ENCODE data around the gene STAMBPL1.

Gene STAMBPL1

DNA sequence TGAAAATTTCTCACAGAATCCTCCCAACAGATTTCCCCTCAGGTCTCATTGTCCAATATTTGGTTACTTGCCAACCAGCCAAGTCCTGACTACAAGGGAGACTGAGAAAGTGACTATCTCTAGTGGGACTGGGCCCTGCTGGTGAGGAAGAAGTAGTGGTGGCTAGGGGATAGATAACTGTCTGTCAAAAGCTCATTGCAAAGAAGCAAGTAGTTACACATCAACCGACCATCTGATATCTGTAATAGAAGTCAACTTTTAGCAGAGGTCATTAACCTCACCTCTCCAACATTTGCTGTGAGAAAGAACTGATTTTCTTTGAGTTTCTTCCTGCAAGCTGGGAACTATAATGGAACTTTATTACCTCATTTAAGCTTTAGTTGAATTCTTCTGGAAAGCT is 15.2 kb downstream of the STAMBPL1 start:
- DNase-seq, result no peak

DNA sequence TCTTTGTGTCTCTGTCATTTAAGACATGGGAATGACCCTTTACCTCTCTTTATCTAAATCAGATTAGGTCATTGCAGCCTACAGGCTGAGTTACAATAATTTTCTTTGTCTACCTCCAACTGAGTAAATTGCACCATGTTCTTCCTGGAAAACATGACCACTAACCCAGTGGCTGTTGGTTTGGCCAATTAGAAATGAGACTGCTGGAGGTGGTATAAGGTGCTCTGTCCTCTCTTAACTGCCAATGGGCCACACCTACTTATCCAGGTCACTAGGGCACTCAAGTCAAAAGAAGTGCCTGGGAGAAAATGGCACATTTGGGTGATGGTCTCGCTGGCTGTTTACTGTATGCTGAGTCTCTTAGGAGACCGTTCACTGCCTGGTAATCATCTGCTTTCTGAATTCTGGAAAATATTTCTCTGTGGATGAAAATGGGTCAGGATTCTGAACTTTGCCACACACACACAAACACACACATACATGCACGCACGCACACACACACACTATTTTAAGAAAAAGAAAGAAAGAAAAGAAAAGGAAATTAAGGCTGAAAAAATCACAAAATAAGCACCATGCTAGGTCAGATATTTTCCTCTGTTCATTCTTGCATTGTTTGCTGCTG is 16.4 kb downstream of the STAMBPL1 start:
- no peak for DNase-seq

DNA sequence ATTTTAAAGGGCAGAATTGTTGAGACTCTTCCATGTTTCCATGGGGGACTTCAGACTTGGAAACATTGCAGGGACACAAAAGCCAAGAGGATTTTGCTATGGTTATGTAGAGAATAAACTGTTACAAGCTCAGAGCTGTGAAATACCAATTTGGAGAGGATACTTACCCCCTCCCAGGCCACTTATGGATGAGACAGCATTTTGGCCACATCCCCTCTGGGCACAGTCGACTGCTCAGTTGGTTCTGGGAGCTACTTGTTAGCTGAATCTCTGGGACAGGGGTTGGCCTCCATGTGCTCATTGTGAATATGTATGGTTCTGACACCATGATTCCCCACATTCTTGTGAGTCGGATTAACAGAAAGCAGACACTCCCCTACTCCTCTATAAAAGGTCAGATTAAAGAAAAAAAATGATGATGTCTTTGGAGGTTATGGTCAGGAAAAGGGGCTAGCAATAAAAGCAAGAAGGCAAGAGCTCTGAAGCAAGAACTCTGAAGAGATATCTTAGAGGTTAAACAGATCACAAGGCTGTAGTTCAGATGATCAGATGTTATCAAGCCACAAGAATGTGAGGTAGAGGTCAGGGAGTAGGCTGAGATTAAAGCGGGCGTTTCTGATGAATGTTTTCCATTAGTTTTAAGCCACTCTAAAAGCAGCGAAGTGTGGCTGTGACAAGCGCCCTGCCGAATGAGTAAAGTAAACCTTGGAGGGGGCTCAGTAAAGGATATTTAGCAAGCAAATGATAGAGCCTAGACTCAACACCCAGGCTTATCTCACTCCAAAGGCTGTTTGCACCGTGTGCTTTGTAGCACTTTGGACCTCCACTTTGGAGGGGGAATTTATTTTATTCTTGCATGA is 17.2 kb downstream of the STAMBPL1 start:
- DNase-seq, result peak; percentile 24

DNA sequence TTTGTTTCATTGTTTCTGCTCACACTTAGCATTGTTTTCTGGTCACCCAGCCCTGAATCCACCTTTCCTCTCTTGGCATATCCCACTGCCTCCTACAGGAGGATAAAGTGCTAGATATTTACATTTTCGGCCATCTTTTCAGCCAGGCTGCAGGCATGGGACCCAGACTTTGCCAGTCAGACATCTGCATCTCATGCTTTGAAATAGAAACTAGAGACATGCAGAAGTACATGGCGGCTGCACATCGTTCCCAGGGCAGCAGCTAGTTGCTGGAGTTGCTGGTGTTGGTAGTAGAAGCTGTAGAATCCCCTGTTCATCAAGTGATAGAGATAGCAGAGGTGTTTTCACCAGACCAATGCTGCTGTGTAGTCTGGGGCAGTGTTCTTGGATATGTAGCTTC is 18.7 kb downstream of the STAMBPL1 start:
- no peak for DNase-seq

DNA sequence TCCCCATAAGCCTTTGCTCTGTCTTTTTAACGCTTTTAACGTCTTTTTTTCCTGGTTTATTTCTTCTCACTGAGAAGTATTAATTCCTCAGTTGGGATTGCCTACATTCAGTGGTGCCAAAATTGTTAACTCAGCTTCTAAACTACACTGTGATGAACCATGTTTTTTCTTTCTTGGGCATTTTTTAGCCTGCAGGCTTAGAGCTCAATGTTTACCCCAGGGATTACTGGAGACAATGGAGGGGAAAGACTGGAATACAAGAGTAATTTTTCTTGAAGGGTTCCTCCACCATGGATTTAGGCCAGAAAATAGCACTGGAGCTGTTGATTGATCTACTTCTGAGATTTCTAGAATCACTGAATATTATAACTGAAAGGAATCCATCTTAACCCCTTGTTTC is 19.8 kb downstream of the STAMBPL1 start:
- DNase-seq, result no peak

DNA sequence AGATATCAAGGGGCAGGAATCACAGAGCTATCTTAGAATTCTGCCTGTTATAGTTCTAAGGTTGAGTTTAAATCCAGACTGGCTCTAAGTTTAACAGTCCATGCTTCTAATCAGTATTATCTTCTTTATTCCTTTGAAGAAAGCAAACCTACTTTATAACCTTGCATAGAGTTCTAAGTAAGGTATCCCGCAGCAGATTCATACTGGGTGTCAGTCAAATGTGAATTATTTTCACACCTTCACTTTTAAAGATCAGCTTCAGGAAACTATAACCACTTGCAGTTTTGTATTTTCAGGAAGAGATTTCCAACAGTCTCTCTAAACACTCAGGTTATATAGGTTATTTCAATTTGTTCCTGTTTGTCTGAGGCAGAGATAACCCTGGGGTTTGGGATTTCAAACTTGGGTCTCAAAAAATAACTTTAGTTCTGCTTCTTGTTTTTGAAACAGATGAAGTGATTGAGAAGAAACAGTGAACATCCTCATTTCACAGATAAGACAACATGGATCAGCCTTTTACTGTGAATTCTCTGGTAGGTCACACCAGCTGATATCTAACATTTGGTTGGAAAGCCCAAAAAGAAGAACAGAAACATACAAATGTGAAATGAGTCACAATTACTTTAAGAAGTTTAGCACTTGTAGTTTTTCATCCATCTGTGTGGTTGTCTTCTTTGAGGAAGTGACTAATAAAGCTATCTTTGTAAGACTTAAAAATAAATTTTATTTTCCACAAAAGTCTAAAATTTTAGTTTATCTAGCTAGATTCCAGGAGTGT is 21.4 kb downstream of the STAMBPL1 start:
- DNase-seq, result no peak

DNA sequence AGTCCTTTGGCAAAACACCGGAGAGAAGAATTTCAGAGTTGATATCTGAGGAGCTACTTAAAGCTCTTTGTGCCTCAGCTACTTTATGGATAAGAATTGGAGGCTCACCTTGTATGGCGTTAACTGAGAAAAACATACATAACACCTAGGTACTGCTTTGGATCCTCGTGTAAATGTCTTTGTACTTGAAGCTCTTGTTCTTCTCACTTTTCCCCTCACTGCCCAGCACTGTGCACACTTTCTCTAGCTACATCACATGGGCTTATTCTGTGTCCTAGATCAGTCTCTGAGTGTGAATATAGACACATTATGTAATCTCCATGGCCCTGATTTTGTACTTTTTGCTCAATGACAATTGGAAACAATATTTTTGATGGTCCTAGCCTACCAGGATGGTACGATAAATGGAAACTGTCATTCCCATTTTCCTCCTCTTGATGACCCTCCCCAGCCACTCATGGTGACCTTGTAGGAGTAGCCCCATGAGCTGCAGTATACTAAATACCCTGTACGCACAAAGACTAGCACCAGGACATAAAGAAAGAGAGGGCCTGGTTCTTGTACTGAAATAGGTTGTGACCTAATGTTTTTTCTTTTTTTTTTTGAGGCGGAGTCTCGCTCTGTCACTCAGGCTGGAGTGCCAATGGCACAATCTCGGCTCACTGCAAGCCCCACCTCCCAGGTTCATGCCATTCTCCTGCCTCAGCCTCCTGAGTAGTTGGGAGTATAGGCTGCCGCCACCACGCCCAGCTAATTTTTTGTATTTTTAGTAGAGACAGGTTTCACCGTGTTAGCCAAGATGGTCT is 22.1 kb downstream of the STAMBPL1 start:
- DNase-seq, result no peak

DNA sequence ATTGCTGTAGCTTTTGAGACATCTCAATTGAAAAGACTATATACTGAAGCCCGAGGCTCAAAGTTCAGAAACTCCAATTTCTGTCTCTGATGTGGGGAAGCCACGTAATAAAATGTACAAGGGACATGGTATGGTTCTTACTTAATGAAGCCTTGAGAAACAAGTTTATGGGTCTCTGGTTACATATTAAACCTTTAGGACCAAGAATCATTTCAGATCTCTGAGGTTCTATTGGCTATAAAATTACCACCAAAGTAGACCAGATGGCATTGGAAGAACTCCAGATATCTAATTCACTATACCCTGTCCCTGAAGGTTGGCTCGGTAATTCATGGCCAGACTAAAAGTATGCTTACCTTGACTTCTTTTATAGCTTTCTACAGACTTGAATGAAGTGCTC is 23.7 kb downstream of the STAMBPL1 start:
- no peak for DNase-seq

DNA sequence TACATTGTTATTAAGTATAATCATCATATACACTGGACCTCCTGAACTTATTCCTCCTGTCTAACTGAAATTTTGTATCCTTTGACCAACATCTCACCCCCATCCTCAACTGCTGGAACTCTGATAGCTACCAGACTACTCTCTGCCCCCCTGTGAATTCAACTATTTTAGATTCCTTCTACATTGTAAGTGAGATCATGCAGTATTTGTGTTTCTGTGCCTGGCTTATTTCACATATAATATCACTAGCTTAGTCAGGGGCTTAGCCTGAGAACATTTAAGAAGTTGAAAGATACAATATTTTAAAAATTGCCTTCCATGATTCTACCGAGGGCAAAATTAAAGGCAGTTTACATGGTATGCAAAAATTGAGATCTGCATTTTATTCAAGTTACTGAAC is 26.9 kb downstream of the STAMBPL1 start:
- DNase-seq, result no peak

DNA sequence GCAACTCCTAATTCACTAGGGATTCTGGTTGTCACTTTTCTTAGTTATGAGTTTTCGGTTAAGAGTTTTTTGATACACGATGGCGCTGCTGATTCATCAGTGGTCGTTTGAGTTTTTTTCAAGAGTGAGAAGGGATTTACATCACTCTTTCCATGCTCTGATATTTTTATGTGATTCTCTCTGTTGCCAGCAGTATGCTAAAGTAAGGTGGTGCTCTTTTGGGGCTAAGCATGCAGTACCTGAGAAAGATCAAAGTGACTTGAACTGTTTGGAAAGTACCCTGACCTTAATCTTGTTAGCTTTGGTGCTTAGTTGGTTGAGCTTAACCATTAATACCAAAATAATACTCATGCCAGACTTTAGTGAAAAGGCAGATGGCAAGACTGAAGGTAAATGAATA is 28.1 kb downstream of the STAMBPL1 start:
- no peak for DNase-seq

DNA sequence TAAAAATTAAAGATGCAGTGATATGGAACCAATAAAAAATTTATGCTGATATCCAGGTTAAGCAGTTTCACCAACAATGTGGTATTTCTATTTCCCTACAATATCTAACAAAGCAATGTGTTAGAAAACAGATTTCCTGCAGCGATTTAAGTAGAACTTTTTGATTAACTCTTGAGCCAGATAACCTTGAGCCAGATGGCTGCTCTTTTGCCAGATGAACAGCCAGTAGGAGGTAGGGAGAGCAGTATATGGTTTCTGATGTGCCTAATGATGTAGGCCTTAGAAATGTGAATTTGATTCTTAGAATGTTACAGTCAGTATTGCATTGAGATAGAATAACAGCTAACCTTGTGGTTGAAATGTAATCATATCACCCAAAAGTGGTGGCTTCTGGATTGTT is 31.1 kb downstream of the STAMBPL1 start:
- DNase-seq, result no peak

DNA sequence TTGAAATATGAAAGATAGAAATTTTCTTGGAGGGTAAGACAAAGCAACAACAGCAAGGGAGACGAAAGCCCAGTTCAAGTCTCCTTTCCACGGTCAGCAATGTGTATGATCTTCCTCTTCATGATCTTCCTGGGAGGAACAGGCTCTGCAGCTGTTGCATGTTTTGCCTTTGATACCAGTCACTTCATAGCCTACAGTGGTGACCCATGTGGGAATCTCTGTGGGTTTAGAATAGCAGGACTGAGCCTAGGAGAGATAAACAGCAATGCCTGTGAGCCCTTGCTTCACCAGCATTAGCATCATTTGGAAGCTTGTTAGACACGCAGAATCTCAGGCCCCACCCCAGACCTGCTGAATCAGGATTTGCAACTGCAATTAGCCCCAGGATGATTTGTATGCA is 31.8 kb downstream of the STAMBPL1 start:
- no peak for DNase-seq

DNA sequence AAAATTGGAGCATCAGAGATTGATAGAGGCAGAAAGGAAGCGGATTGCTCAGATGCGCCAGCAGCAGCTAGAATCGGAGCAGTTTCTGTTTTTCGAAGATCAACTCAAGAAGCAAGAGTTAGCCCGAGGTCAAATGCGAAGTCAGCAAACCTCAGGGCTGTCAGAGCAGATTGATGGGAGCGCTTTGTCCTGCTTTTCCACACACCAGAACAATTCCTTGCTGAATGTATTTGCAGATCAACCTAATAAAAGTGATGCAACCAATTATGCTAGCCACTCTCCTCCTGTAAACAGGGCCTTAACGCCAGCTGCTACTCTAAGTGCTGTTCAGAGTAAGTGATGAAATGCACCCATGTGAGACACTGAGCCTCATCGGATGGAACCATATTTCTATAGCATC is 33.1 kb downstream of the STAMBPL1 start:
- DNase-seq, result no peak

DNA sequence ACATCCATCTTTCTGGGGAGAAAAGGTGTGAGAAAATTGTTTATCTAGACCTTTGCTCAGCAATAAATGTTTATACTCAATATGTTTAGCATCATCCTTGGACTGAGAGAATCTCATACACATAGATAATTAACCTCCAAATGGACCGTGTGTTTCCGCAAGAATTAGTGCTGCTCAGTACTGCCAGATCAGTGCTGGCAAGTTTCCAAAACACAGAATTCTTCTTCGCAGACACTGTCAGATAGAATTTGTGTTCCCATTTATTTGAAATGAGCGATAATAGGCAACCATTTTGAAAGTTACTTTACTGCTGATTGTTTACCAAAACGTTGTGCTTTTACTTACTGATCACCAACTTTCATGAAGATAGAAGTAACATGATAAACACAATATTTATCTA is 33.7 kb downstream of the STAMBPL1 start:
- DNase-seq, result no peak

DNA sequence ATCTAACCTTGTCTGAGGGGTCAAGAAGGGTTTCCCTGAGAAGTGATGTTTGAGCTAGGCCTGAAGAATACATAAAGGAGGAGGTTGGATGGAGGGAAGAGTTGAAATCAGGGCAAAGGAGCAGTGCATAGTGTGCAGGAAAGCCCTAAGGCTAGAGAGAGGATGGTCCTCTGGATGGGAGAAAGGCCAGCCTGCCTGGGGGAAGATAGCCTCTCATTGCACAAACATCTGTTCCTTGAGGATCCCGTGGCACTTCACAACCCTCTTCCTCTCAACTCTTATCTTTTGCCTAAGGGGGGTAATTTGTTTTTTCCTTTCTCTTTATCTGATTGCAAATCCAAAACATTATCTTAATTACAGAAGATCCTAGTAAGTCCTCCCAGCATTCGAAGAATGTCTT is 35.7 kb downstream of the STAMBPL1 start:
- no peak for DNase-seq

DNA sequence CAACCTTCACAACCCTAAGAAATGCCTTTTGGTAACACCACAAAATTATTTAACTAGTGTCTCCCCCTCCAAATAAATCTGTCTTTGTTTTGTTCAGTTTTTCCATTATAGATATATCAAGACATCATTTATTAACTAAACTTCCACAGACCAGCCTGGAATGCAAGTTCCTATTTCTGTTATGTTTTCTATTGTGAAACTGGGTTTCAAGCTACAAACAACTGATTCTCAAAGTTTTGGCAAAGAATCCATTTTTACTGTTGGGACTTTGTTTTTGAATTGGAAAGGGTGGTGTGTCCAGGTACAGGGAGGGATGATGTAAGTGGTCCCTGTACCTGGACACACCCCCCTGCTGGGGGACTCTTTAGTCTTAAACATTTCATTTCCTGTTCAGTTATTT is 36.2 kb downstream of the STAMBPL1 start:
- no peak for DNase-seq

DNA sequence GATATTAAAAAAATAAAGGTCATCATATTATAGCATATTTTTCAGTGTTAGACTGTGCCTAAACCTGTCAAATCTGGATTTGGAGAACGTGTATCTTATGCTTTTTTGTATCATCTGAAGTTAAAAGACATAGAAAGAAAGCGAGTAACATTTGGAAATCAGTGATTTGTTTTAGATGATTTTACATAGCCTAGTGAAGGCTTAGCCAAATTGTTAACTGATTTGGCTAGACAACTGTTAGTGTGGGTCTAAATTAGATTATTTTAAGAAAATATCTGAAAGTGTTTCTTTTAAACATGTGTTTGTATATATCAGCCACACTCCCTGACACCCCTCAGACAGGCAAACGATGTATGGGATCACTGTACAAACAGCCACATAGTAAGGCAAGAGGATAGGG is 36.9 kb downstream of the STAMBPL1 start:
- no peak for DNase-seq

DNA sequence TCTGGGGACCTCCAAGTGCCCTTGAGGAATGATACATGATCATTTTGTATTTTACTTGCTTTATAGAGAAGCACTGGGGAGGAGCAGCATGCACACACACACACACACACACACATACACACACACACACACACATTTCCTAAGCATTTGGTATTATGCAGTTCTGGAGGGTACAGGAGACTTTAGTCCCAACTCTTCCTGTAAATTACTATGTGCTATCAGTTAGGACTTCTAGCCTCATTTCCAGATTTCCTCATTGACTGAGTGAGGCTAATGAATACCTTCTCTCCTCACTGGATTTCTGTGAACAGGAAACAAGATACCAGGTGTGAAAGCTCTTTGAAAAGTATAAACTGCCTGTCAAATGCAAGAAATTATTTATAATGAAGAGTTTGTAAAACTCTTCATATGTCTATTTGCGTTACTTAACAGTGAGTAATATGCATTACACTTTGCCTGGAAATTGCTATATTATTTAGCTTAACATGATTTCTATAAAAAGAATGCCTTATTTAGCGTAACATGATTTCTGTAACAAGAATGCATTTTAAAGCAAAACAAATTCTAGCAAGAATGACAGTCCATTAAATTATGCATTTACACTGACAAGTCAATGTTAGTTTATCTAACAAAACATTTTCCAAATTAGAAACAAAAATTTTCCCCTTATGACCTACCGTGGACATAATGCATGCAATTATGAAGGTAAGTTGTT is 38.3 kb downstream of the STAMBPL1 start:
- DNase-seq, result no peak

DNA sequence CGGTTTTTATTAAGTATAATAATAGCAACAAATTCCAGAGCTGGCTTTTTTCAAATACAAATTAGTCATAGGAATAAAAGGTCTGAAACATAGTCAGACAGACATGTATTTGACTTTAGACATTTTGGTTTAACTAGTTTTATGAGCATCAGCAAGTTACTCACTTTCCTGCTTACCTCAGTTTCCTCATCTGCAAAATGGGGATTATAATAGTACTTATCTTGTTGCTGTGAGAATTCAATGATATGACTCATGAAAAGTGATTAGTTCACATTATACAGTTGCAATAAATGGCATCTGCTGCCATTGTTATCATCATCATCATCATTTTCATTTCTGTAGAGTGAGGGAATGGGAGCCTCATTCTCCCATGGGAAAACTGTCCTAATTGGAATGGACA is 39.0 kb downstream of the STAMBPL1 start:
- no peak for DNase-seq

DNA sequence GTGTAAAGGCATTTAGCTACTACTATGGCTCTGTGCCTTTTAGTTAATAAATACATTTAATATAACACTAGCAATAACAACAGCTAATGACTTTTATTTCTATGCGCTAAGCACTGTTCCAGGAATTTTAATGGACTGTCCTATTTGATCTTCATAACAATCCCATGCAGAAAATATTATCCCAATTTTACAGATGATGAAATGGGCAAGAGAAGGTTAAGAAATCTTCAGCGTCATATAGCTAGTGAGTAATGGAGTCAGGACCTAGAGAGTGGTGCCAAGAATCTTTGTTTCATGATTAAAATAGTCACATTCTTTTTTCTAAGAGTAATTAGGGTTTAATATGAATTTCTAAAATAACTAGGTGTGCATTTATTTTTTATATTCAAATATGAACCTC is 40.2 kb downstream of the STAMBPL1 start:
- DNase-seq, result no peak

DNA sequence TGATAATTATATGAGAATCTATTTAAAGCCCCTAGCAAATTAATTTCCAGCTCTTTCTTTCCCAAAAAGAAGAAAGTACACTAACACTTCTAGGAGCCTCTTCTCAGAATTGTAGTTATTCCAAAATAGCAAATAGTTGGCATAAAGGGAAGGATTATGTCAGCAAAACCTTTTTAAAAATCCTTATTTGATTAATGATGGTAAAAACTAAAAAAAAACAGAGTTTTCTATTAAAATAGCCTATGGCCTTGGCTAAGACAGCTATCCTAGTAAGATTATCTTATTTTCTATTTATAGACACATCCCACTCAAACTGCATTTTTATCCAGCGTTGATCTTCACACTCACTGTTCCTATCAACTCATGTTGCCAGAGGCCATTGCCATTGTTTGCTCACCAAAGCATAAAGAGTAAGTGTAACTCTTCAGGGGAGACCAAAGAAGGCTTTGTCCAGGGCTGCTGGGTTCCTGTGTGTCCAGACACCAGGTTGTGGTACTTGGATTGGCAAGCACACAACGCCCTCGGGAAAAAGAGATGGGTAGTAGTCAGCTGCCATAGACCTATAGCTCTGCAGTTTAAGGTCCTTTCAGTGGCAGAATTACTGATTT is 41.0 kb downstream of the STAMBPL1 start:
- DNase-seq, result no peak

DNA sequence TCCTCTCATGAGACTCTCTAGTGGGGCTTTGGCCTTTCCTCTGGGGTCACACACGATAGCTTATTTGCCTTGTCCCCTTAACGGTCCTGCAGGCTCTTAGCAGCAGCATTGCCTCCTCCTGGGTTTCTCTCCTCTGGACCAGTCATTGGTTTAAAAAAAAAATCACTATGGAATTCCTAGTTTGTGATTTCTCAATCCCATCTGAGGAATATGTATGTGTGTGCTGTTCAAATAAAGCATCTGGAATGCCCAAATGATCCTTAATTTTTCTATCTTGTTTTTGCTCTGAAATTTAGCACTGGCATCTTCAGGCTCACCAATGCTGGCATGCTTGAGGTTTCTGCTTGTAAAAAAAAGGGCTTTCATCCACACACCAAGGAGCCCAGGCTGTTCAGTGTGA is 42.0 kb downstream of the STAMBPL1 start:
- DNase-seq, result no peak

All from activated T-cell treated with anti-CD3 and anti-CD28 coated beads for 4 hours (primary cell).